ENCODE results near the gene ABHD17C. TPM values are rescaled to one million over a fixed set of nuclear protein-coding genes. Genes with fewer than 3 reads are reported as not detected.

The ABHD17C gene
- total RNA-seq, 1 donor from 2014 or later, result 12.6 TPM

DNA sequence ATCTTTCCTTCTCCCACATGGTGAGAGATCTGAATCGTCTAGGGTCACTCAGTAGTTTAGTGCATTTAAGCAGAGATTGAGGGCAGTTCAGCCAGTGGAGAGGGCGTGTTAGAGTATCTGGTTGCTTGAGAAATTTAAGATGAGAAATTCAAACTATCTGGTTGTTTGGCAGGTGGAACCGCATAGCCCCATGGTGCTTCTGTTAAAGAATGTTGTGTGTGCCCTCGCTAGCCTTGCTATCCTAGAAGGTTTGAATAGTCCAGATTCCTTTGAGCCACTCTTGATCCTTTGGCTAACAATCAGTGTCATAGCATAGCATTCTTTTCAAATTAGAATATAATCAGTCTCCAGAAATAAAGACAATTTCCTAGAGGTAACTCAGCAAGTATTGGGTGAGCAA is 32.1 kb downstream of the ABHD17C start:
- DNase-seq (ENCODE audit: low spot score in 2 of 2) (no peak), FAIRE-seq (no peak)

DNA sequence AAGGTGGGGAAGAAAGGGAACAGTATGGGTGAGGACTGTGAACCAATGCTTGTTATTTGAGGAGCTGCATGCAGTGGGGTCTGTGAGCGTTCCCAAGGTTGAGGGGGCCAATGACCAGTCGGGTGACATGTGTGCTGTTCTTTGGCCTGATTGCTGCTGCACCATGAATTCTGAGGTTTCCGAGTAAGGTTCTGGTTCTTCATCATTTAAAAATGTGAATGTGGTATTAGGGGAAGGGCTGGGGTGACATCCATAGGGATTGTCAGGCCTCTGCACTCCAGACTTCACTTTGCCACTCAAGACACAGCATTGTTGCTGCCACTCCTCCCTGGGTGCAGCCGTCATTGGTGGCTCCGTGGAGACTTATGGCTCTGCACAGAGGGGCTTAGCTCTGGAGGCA is 32.5 kb downstream of the ABHD17C start:
- no peak for FAIRE-seq

DNA sequence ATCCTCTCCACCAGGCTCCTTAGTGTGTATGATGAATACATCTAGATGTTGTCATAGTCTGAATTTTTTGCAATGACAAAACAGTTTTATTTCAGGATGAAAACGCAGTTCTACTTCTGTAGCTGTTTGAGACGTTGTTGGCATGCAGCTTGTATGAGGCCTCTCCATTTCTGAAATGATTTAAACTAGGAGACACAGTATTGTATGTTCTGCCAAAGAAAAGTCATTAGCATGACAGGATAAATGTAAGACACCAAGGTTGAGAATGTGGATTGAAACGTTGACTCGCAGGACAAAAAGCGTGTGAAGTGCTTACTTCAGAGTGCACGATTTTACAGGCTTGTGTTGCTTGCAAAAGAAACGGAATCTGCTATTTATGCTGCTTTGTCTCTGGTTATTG is 35.3 kb downstream of the ABHD17C start:
- DNase-seq (ENCODE audit: low spot score in 2 of 2), result no peak

More for the DNA sequence above, 32.5 kb downstream of the ABHD17C start:
- DNase-seq (ENCODE audit: low spot score in 2 of 2), result no peak

DNA sequence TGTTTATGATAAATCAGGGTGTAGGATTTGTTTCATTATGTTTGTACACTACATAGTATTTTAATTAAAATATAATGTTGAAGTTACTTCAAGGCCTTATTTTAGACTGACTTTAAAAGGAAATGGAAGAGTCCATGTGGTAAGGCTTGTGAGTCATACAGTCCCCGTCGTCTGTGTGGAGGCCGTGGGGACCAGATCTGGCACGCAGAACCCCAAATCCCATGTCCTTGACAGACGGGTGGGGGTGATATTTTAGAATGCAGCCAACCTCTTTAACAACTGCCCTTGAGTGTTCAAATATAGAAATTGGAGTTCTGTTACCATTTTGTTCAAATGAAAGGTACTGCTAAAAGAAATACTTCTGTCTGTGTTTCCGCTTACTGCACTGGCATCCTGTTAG is 35.8 kb downstream of the ABHD17C start:
- FAIRE-seq, result no peak
- DNase-seq (ENCODE audit: low spot score in 2 of 2), result no peak

More for the DNA sequence above, 35.3 kb downstream of the ABHD17C start:
- FAIRE-seq, result no peak

DNA sequence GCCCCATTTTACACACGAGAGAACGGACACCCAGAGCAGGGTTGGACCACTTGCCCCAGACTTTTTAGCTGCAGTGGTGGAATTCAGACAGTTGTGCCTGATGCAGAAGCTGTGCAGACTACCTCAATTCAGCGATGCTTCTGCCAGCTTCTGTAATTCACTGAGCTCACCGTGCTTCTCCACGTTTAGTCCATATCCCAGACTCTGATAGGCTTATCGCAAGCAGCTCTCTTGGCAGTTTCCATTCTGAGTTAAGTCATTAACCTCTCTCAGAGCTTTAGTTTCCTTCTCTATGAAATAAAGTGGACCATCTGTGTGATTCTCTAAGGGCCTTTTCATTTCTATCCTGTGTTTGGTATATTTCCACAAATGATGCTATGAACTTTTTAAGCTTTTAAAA is 37.1 kb downstream of the ABHD17C start:
- no peak for DNase-seq (ENCODE audit: low spot score in 2 of 2)
- no peak for FAIRE-seq

DNA sequence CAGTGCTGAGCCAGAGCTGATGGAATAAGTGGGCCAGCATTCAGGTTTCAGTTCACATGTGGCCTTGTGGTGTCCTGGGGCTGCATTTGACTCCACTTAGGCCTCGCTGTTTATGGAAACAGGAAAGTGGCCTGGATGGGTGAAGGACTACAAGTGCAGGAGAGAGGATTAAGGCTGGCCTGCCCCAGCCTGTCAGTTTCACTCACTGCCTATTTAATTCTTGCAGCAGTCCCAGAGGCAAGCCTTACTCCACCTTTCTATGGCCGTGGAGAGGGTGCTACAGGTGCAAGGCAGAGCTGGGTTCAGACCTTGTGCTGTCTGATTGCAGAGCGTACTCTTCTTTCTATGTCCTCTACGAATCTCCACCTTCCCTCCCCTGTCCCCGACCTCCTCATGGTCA is 37.7 kb downstream of the ABHD17C start:
- FAIRE-seq (no peak), DNase-seq (ENCODE audit: low spot score in 2 of 2) (no peak)

DNA sequence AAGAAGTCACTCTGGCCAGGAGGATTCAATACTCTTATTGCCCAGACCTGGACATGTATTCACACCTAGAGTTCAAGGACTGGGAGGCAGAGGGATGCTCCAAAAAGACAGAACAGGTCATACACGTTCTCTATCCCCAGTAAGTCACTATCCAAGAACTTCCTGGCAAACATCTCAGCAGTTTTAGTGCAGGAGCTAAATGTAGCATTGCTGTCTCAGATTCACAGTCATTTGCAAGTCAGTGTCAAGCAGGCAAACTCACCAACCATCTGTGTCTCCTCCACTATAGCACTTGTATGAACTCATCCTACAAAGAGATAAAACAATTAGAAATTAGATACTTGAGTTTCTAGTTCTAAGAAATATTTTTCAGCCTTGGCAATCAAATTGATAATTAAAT is 38.4 kb downstream of the ABHD17C start:
- FAIRE-seq (no peak), DNase-seq (ENCODE audit: low spot score in 2 of 2) (no peak)

DNA sequence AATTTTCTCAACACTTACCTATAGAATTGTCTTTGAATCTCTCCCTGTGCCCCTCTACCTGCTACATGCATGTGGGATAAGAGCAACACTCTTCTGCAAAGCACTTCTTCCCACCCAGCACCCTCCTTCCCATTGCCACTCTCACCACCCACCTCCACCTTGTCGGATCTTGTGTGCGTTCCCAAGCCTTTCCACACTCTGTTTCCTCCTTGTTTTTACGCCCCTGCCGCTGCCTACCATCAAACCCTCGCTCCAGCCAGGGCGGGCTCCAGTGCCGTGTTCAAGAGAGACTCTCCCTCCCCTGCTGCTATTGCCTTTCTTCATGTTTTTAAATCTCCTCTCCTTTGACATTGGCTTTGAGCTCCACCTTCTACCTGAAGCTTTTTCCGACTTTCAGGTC is 40.2 kb downstream of the ABHD17C start:
- no peak for FAIRE-seq
- no peak for DNase-seq (ENCODE audit: low spot score in 2 of 2)

DNA sequence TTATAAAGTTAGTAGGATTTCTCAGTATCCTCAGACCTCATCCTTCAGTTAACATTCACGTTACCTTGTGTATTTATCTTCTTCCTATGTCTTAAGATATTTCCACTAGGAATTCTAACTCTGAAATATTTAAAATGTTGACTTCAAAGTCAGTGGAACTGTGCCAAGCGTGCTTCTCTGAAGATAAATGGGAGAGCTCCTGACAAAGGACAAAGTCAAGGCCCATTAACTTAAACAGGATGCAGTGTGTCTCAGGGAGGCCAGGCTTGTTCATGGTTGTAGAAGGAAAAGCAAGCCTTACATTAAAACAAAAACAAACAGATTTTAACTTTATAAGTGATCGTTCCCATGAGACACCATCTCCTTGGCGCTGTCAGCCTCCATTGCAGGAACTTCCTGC is 41.5 kb downstream of the ABHD17C start:
- DNase-seq (ENCODE audit: low spot score in 2 of 2) (no peak), FAIRE-seq (no peak)

DNA sequence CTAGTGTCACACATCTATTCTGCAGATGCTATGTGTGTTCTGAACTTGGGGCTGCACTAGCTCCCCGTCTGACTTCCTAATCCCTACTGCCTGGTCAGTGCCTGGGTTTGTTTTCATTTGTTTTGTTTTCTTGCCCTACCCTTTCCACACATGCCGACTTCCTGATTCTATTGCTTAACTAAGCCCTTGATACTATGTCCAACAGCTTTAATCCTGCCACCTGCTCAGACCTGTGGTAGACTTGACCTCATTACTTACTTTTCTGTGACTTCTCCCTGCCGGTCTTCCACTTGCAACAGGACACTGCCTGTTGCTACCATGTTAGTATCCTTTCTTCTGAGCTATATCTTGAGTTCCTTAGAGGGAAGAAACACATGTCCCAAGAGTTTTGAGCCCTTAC is 44.8 kb downstream of the ABHD17C start:
- FAIRE-seq (no peak), DNase-seq (ENCODE audit: low spot score in 2 of 2) (no peak)

DNA sequence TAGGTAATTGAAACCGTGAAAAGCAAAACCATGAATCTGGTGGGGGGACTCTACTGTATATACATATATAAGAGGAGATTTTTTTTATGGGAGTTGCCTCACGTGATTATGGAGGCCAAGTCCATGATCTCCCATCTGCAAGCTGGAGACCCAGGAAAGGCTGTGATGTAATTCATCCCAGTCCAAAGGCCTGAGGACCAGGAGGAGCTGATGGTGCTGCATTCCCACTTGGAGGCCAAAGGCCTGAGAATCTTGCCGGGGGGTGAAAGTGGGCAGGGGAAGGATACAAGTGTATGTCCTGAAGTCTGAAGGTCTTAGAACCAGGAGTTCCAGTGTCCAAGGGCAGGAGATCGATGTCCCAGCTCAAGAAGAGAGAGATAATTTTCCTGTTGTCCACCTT is 47.0 kb downstream of the ABHD17C start:
- FAIRE-seq, result no peak
- no peak for DNase-seq (ENCODE audit: low spot score in 2 of 2)

DNA sequence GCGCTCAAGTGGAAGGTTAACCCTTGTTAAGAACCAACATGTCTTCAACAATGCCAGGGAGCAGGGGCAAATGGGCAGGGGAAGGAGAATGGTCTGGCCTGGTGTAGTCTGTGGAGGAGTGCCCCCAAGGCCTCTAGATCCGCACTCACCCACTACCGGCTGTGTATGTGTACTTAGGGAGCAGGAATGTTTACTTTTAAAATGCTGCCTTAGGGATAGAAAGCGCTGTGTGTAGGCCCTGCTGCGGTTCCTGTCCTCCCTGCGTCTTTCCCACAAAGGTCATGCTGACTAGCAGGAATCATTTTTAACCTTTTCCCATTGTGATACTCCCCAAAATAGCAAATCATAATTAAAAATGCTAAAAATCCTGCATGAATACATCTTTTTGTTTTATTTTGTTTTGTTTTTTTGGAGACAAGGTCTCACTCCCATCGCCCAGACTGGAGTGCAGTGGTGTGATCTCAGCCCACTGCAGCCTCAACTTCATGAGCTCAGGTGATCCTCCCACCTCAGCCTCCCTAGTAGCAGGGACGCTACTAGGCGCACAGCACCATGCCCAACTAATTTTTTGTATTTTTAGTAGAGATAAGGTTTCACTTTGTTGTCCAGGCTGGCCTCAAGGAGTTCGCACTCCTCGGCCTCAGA is 48.2 kb downstream of the ABHD17C start:
- DNase-seq (ENCODE audit: low spot score in 2 of 2) (no peak), FAIRE-seq (no peak)

DNA sequence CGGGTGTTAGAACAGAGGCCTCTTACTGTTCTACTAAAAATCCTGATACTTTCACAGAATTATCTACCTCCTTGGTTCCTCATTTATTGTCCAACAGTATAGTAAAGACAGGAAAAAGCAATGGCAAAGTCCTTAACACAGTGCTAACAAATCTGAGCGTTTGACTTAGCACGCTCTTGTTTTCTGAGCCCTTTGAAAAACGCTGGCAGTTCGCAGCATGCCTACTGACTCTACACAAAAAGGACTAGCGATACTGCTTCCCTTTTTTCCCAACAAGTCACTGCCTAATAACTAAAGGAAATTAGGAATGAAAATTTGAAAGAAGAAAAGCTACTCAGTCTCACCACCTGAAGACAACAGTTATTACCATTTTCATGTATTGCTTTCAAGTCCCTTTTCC is 49.3 kb downstream of the ABHD17C start:
- FAIRE-seq, result no peak
- no peak for DNase-seq (ENCODE audit: low spot score in 2 of 2)

DNA sequence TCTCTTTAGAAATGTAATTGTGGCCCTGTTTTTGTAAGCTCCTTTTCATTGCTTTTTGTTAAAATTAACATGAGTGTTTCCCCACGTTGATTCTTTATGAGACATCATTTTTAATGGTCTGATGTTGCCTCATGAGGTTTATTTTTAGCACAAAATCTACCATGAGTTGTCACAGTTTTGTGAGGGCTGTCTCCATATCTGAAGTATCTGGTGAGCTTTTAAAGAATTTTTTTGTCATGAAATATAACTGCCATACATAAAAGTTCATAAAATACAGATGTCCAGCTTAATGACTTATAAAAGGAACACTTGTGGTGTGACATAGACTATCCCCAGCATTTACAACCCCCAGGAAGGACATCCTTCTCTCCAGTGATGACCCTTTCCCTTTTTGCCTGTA is 49.7 kb downstream of the ABHD17C start:
- DNase-seq (ENCODE audit: low spot score in 2 of 2) (no peak), FAIRE-seq (no peak)

DNA sequence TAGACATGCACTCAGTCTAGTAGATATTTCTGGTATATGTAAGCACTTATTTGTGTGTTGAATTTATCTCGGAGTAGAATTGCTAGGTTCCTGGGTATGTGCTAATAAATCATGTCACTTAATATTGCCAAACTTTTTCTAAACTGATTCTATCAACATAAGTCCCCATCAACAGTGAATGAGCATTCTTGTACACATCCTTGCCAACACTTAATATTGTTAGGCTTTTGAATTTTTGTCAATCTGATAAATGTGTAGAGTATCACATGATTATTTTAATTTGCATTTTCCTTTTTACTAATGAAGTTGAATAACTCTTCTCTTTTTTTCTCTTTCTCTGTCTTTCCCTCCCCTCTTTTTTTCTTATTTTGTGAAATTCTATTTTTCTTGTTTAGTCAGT is 50.8 kb downstream of the ABHD17C start:
- no peak for FAIRE-seq
- no peak for DNase-seq (ENCODE audit: low spot score in 2 of 2)

DNA sequence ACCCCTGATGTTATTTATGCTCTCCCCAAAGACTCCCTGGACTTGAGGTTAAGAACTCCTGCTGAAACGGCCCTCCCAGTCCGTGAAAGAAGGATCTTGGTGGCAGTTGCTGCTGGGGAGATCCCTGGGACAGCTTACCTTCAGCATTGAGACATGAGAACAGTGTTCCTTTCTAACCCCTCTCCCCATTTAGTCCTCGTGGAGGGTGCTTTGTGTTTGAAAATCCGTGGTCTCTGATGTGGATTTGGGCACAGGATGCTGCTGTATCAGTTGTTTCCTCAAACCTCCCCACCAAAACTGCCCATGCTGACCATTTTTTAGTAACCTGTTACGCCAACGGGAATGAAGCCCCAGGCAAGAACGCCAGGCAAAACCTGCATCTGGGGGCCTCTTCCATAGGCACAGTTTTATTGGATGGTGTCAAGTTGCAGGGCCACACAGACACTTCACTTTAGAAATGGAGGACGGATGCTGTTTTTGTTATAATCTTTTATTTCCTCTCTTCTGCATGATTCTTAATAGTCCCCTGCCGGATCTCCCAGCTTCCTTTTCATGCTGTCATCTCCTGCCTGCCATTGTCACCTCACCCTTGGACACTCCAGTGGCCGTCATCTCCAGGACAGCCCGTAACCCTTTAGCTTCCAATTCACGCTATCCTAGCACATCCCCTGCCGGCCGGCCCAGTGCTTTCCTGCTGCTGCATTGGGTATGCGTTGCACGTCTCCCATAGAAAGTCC is 52.4 kb downstream of the ABHD17C start:
- DNase-seq (ENCODE audit: low spot score in 2 of 2) (no peak), FAIRE-seq (no peak)

DNA sequence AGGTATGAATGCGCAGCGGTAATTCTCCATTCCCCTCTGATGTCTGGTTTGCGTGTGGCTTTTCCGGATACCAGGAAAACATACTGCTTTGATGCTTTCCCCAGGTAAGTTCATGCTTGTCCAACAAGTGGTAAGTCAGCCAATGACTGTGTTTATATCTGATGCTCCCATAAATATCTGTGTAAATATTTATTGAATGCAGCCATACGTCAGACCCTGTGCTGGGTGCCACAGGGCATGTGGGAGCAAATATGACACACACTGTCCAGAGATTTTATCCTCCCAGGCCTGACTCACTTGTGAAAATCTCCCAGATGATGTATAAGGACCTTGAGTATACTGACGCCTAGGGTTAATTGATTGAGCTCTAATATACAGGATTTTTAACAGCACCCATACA is 54.5 kb downstream of the ABHD17C start:
- no peak for DNase-seq (ENCODE audit: low spot score in 2 of 2)
- FAIRE-seq, result no peak

DNA sequence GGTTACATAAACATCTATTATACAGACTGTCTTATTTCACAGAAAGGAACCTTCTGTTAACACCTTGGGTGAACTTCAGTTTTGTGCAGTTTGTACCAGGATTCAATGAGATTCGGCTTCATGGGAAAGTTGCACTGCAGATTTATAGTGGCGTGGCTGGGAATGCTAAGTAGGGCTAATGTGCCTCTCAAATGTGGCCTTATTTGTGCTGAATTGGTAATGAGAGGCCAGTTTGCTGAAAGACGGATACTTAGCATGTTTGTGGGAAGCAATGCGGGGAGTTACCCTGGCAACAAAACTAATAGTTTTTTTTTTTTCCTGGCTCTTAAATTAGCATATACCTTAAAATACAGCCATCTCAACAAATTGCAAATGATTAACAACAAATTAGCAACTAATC is 55.5 kb downstream of the ABHD17C start:
- FAIRE-seq, result no peak

DNA sequence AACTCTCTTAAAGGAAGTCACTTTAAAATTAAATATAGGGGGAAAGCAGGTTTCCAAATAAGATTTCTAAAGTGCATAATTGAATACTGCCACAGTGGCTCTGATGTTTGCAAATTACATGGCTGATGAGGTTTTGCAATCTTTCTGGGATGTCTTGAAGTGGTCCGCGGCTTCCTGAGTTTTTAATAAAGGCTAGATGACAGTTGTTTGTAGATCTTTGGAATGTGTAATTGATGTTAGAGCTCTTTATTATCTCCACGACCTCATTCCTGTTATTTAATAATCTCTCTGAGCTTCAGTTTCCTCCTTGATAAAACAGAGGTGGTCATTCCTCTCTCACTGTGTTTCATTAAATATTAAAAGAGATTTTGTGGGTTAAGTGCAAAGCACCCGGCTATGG is 57.1 kb downstream of the ABHD17C start:
- DNase-seq (ENCODE audit: low spot score in 2 of 2), result no peak

More for the DNA sequence above, 55.5 kb downstream of the ABHD17C start:
- no peak for DNase-seq (ENCODE audit: low spot score in 2 of 2)

DNA sequence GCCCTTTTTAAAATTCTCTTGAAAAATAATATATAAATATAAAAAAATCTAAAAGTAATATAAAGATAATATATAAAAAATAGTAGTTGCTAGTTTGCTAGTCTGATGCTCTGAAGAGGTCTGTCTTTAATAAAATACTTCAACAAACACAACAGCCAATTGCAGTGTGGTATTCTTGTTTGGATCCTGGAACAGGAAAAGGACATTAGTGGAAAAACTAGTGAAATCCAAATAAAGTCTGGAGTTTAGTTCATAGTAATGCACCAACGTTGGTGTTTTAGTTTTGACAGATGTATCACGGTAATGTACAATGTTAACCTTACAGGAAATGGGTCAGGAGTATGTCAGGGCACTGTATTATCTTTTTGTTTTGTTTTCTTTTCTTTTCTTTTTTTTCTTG is 58.1 kb downstream of the ABHD17C start:
- no peak for FAIRE-seq

More for the DNA sequence above, 57.1 kb downstream of the ABHD17C start:
- FAIRE-seq, result no peak

DNA sequence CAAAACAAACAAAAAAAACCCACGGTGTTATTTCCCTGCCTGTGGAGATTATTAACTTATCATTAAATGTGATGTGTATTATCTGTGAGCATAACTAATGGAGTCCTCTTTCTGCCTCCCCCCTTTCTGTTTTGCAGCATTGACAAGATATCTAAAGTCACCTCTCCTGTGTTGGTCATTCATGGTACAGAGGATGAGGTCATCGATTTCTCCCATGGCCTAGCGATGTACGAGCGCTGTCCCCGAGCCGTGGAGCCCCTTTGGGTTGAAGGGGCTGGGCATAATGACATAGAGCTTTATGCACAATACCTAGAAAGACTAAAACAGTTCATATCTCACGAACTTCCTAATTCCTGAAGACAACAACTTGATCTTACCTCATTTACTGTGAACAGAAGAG is 58.9 kb downstream of the ABHD17C start:
- no peak for DNase-seq (ENCODE audit: low spot score in 2 of 2)
- FAIRE-seq, result no peak

More for the DNA sequence above, 58.1 kb downstream of the ABHD17C start:
- DNase-seq (ENCODE audit: low spot score in 2 of 2), result no peak

DNA sequence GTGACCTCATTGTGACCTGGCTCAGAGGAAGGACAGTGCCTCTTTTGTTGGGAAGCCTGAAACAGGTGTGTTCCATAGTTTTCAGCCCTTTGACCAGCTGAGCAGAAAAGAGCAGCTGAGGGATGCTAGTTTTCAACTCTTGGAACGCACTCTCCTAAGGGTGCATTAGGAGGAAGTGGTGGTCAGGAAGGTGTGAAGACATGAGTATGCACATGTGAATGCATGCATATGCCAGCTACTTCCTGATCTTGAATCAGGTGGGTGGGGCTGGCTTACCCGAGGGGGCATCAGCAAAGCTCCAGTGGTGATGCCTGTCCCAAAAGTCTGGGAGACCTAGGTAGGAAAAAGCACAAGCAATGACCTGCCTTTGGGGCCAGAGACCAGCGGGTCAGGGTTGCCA is 60.8 kb downstream of the ABHD17C start:
- DNase-seq (ENCODE audit: low spot score in 2 of 2), result no peak
- no peak for FAIRE-seq

All from frontal cortex (tissue), 4 donors.